H9 (cell line): ENCODE data around the gene BANP. TPM values are rescaled to one million over a fixed set of nuclear protein-coding genes. Genes with fewer than 3 reads are reported as not detected.

Source experiments
- DNase-seq: peaks from one replicate; pipeline ENCODE4 v3.0.0-alpha.2; 2017
- H2AFZ ChIP-seq: one replicate; pipeline ENCODE4 v1.6.1; 2013; ENCODE audit warnings: mild to moderate bottlenecking, low read length, control low read depth, moderate library complexity
- H2AK5ac ChIP-seq: 2 replicates; pipeline ENCODE4 v1.6.1; 2013; ENCODE audit warnings: low read length, control low read depth, mixed read lengths; ENCODE audit not compliant: insufficient read length
- H2BK120ac ChIP-seq: one replicate; pipeline ENCODE4 v1.6.1; 2013; ENCODE audit warnings: low read depth, mild to moderate bottlenecking, low read length, control low read depth, inconsistent platforms; ENCODE audit not compliant: poor library complexity, severe bottlenecking
- H2BK12ac ChIP-seq: 2 replicates; pipeline ENCODE4 v1.6.1; 2013; ENCODE audit warnings: low read length, control low read depth, mixed read lengths, low read depth; ENCODE audit not compliant: insufficient read length
- H2BK15ac ChIP-seq: 2 replicates; pipeline ENCODE4 v1.6.1; 2013; ENCODE audit warnings: low read depth, low read length, control low read depth
- H2BK20ac ChIP-seq: one replicate; pipeline ENCODE4 v1.6.1; 2013; ENCODE audit warnings: low read depth, mild to moderate bottlenecking, low read length, control low read depth, inconsistent platforms; ENCODE audit not compliant: poor library complexity, severe bottlenecking
- H2BK5ac ChIP-seq: 2 replicates; pipeline ENCODE4 v1.6.1; 2013; ENCODE audit warnings: low read length, control low read depth, mixed read lengths; ENCODE audit not compliant: insufficient read length
- H3K14ac ChIP-seq: 2 replicates; pipeline ENCODE4 v1.6.1; 2013; ENCODE audit warnings: low read length, control low read depth; ENCODE audit not compliant: insufficient read depth
- H3K18ac ChIP-seq: 2 replicates; pipeline ENCODE4 v1.6.1; 2013; ENCODE audit warnings: low read depth, mild to moderate bottlenecking, mixed read lengths, low read length, control low read depth; ENCODE audit not compliant: insufficient read length
- H3K23ac ChIP-seq: 2 replicates; pipeline ENCODE4 v1.6.1; 2013; ENCODE audit warnings: low read length, control low read depth, mixed read lengths, low read depth; ENCODE audit not compliant: insufficient read length
- H3K23me2 ChIP-seq: 2 replicates; pipeline ENCODE4 v1.6.1; 2013; ENCODE audit warnings: low read depth, mild to moderate bottlenecking, mixed read lengths, low read length, control low read depth; ENCODE audit not compliant: insufficient read length, poor library complexity, severe bottlenecking
- H3K27ac ChIP-seq: 2 replicates; pipeline ENCODE4 v1.5.1; 2013; ENCODE audit warnings: low read length, control low read depth, mixed read lengths, low read depth; ENCODE audit not compliant: insufficient read length
- H3K27me3 ChIP-seq: 2 replicates; pipeline ENCODE4 v1.6.1; 2013; ENCODE audit warnings: low read length, control low read depth, inconsistent platforms; ENCODE audit not compliant: insufficient read depth
- H3K4ac ChIP-seq: 2 replicates; pipeline ENCODE4 v1.6.1; 2013; ENCODE audit warnings: low read depth, mild to moderate bottlenecking, control low read depth, inconsistent platforms, low read length, moderate library complexity
- H3K4me1 ChIP-seq: 2 replicates; pipeline ENCODE4 v1.6.1; 2013; ENCODE audit warnings: low read length, control low read depth, inconsistent platforms; ENCODE audit not compliant: insufficient read depth
- H3K4me2 ChIP-seq: 2 replicates; pipeline ENCODE4 v1.6.1; 2013; ENCODE audit warnings: low read length, control low read depth, mixed read lengths; ENCODE audit not compliant: insufficient read length, insufficient read depth
- H3K56ac ChIP-seq: 2 replicates; pipeline ENCODE4 v1.6.1; 2013; ENCODE audit warnings: low read depth, mild to moderate bottlenecking, mixed read lengths, low read length, control low read depth; ENCODE audit not compliant: insufficient read length
- H3K79me1 ChIP-seq: 2 replicates; pipeline ENCODE4 v1.6.1; 2013; ENCODE audit warnings: low read depth, mild to moderate bottlenecking, moderate library complexity, low read length, control low read depth, inconsistent platforms; ENCODE audit not compliant: insufficient read depth, poor library complexity, severe bottlenecking
- H3K79me2 ChIP-seq: 2 replicates; pipeline ENCODE4 v1.6.1; 2013; ENCODE audit warnings: low read length, control low read depth, inconsistent platforms; ENCODE audit not compliant: insufficient read depth
- H3K9ac ChIP-seq: 2 replicates; pipeline ENCODE4 v1.6.1; 2013; ENCODE audit warnings: low read length, control low read depth, mixed read lengths; ENCODE audit not compliant: insufficient read length; ENCODE audit errors: extremely low read depth
- H3K9me3 ChIP-seq: one replicate; pipeline ENCODE4 v1.6.1; 2013; ENCODE audit warnings: low read depth, low read length, inconsistent platforms; ENCODE audit not compliant: control insufficient read depth
- H3T11ph ChIP-seq: one replicate; pipeline ENCODE4 v1.6.1; 2013; ENCODE audit warnings: mild to moderate bottlenecking, low read length, control low read depth, inconsistent platforms
- H4K20me1 ChIP-seq: one replicate; pipeline ENCODE4 v1.6.1; 2013; ENCODE audit not compliant: control insufficient read depth, insufficient read length, insufficient read depth
- H4K5ac ChIP-seq: 2 replicates; pipeline ENCODE4 v1.6.1; 2013; ENCODE audit warnings: low read depth, mild to moderate bottlenecking, mixed read lengths, low read length, control low read depth; ENCODE audit not compliant: insufficient read length
- H4K8ac ChIP-seq: replicated peaks from 2 replicates; pipeline ENCODE4 v1.6.1; 2013; ENCODE audit warnings: low read length, control low read depth, mixed read lengths, low read depth; ENCODE audit not compliant: insufficient read length
- H4K91ac ChIP-seq: 2 replicates; pipeline ENCODE4 v1.6.1; 2013; ENCODE audit warnings: low read depth, mild to moderate bottlenecking, moderate library complexity, mixed read lengths, low read length, control low read depth; ENCODE audit not compliant: insufficient read length
- H3K27ac Mint-ChIP-seq, 3 experiments: 2 replicates in 2 of 3; 3 replicates in 1 of 3; pipeline ENCODE4 v1.8.0; 2020 to 2021; ENCODE audit warnings: mixed read lengths in 3 of 3, mild to moderate bottlenecking in 1 of 3, moderate library complexity in 1 of 3
- H3K27me3 Mint-ChIP-seq: 2 replicates; pipeline ENCODE4 v1.8.0; 2021; ENCODE audit warnings: low read depth, mild to moderate bottlenecking, moderate library complexity, mixed read lengths
- H3K36me3 Mint-ChIP-seq, 3 experiments: 2 replicates in 2 of 3; 3 replicates in 1 of 3; pipeline ENCODE4 v1.8.0; 2020 to 2021; ENCODE audit warnings: low read depth in 3 of 3, mixed read lengths in 3 of 3; ENCODE audit not compliant: insufficient read depth in 1 of 3
- H3K4me1 Mint-ChIP-seq, 2 experiments: 2 replicates each; pipeline ENCODE4 v1.8.0; 2020; ENCODE audit warnings: mixed read lengths in 2 of 2
- H3K4me3 Mint-ChIP-seq, 2 experiments: 2 replicates in 1 of 2; 3 replicates in 1 of 2; pipeline ENCODE4 v1.8.0; 2020 to 2021; ENCODE audit warnings: mild to moderate bottlenecking in 2 of 2, mixed read lengths in 2 of 2, moderate library complexity in 1 of 2
- H3K9me3 Mint-ChIP-seq, 2 experiments: 2 replicates in 1 of 2; 3 replicates in 1 of 2; pipeline ENCODE4 v1.8.0; 2020; ENCODE audit warnings: mild to moderate bottlenecking in 2 of 2, mixed read lengths in 2 of 2, moderate library complexity in 1 of 2
- WGBS: extraction: QIAGEN DNeasy Blood & Tissue Kit; methylation state at CpG from one replicate; pipeline ENCODE4 v1.1.7; 2013; ENCODE audit warnings: missing lambda C conversion rate, low lambda C conversion rate, mixed read lengths; ENCODE audit not compliant: insufficient read length; ENCODE audit errors: extremely low coverage; 5-methylcytosine and 5-hydroxymethylcytosine counted together
- total RNA-seq: library from RNA; stranded (reverse); gene quantifications from 2 replicates; pipeline ENCODE4 v1.2.1, GENCODE V29; 2021
- TF ChIP-seq, protein P1 (sequence below): fragments of 200-600 bp; sonication (generic); conservative IDR thresholded peaks from 3 replicates; pipeline ENCODE4 v1.8.0; 2021; ENCODE audit warnings: antibody characterized with exemption, mild to moderate bottlenecking

Gene BANP
- total RNA-seq, 1 experiment from 2014 or later = 24.9 TPM

DNA sequence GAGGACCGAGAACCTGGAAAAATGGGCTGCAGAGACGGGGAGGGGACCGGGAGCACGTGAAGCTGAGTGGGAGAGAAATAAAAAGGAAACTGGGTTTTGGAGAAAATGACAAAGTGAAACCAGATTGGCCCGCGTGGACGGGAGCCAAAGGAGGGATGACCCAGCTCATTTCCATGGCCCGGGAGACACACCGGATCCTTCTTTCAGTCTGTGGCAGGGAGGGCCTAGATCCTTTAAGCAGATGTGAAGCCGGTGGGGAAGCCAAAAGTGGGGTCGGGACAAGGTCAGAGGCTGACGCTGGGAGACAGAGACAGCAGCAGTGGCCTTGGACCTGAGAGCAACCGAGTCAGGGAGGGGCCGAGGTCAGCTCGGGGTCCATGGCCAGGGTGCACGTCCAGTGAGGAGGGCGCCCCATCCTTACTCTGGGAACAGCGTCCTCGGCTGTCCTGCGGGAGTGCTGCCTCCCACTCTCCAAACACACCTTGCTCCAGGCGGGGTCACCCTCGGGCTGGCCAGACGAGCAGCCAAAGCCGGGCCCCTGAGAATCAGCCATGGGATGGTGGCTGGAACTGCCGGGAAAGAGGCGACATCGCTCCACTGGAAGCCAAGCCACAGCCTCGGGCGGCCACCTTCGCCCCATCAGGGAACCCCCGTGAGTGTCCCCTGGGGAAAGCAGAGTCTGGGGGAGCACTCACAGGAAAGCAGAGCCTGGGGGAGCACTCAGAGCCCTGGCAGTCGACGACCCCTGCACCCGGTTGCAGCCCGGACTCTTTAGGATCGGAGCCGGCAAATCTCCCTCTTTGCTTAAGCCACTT lies 32.2 kb upstream of the BANP start:
- Mint-ChIP-seq H3K4me3 (no peak overlapping the region; a peak in 1 of 5 replicates), H3K9me3 (no peaks in the 10 kb centered on the region; a peak in 2 of 5 replicates), H3K4me1 (peaks cover 7 to 12% of the 10 kb centered on the region in 2 experiments), H3K36me3 (no peaks in the 10 kb centered on the region; a peak in 1 of 7 replicates), H3K27me3 (peaks cover 2% of the 10 kb centered on the region; the same call in 1 of the 2 replicates), H3K27ac (no peak overlapping the region)
- H3K23me2 ChIP-seq = no peaks in the 10 kb centered on the region
- no peak for DNase-seq
- H3K56ac ChIP-seq = no peak overlapping the region
- H3K4me2 ChIP-seq = no peak overlapping the region
- no peak overlapping the region for H4K8ac ChIP-seq
- no peak overlapping the region for H3K4ac ChIP-seq
- H2BK120ac ChIP-seq = no peak overlapping the region
- H4K5ac ChIP-seq = no peak overlapping the region
- H3K4me1 ChIP-seq = no peaks in the 10 kb centered on the region
- no peak overlapping the region for H3K9ac ChIP-seq
- no peaks in the 10 kb centered on the region for H3K9me3 ChIP-seq
- H2BK5ac ChIP-seq = no peak overlapping the region
- H2AK5ac ChIP-seq = no peak overlapping the region
- no peak overlapping the region for H3T11ph ChIP-seq
- H4K20me1 ChIP-seq = peaks cover 3% of the 10 kb centered on the region
- H2BK20ac ChIP-seq = no peak overlapping the region
- no peaks in the 10 kb centered on the region for H3K79me2 ChIP-seq
- H2AFZ ChIP-seq = no peak overlapping the region
- H3K23ac ChIP-seq = no peak overlapping the region
- TF ChIP-seq, protein P1, sequence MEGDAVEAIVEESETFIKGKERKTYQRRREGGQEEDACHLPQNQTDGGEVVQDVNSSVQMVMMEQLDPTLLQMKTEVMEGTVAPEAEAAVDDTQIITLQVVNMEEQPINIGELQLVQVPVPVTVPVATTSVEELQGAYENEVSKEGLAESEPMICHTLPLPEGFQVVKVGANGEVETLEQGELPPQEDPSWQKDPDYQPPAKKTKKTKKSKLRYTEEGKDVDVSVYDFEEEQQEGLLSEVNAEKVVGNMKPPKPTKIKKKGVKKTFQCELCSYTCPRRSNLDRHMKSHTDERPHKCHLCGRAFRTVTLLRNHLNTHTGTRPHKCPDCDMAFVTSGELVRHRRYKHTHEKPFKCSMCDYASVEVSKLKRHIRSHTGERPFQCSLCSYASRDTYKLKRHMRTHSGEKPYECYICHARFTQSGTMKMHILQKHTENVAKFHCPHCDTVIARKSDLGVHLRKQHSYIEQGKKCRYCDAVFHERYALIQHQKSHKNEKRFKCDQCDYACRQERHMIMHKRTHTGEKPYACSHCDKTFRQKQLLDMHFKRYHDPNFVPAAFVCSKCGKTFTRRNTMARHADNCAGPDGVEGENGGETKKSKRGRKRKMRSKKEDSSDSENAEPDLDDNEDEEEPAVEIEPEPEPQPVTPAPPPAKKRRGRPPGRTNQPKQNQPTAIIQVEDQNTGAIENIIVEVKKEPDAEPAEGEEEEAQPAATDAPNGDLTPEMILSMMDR = no peak
- H3K27ac ChIP-seq = no peak overlapping the region
- no peak overlapping the region for H2BK12ac ChIP-seq
- WGBS = no CpG with 5 or more reads among the region's 37 CpGs
- H3K27me3 ChIP-seq = no peaks in the 10 kb centered on the region
- H3K79me1 ChIP-seq = no peaks in the 10 kb centered on the region
- no peak overlapping the region for H3K14ac ChIP-seq
- no peak overlapping the region for H2BK15ac ChIP-seq
- H4K91ac ChIP-seq = no peak overlapping the region
- no peak overlapping the region for H3K18ac ChIP-seq
